WERI-Rb-1 (cell line): ENCODE data around the gene PLCH1.
"Not testable (repeated sequence)": the region's sequence is repeated elsewhere in the genome, so short reads cannot be mapped to it uniquely, and the experiment has no call there.

ENCODE experiments used
- DNase-seq: peaks from one replicate; pipeline ENCODE4 v3.0.0-alpha.2; 2020
- H3K27ac ChIP-seq: fragments of 250-450 bp; sonication (Bioruptor Pico); 2 replicates; pipeline ENCODE4 v1.5.1; 2020; ENCODE audit warnings: mild to moderate bottlenecking, moderate library complexity
- H3K27me3 ChIP-seq: fragments of 250-450 bp; sonication (Bioruptor Pico); 2 replicates; pipeline ENCODE4 v1.5.1; 2021; ENCODE audit warnings: mild to moderate bottlenecking, low read depth, moderate library complexity; ENCODE audit not compliant: insufficient read depth, severe bottlenecking
- H3K36me3 ChIP-seq: fragments of 250-450 bp; sonication (Bioruptor Pico); 2 replicates; pipeline ENCODE4 v1.5.1; 2020; ENCODE audit warnings: mild to moderate bottlenecking, moderate library complexity
- H3K4me3 ChIP-seq: 2 replicates; pipeline ENCODE4 v1.5.1; 2011; ENCODE audit warnings: low read depth, mild to moderate bottlenecking, control low read depth, low read length
- H3K9me3 ChIP-seq: fragments of 250-450 bp; sonication (Bioruptor Pico); 2 replicates; pipeline ENCODE4 v1.5.1; 2021; ENCODE audit warnings: mild to moderate bottlenecking, moderate library complexity; ENCODE audit not compliant: severe bottlenecking
- TF ChIP-seq, protein P1 (sequence below): IDR thresholded peaks from 2 replicates; pipeline ENCODE4 v1.5.1; 2011; ENCODE audit warnings: low read depth, mild to moderate bottlenecking, control low read depth, inconsistent platforms, low read length

PLCH1 gene

DNA sequence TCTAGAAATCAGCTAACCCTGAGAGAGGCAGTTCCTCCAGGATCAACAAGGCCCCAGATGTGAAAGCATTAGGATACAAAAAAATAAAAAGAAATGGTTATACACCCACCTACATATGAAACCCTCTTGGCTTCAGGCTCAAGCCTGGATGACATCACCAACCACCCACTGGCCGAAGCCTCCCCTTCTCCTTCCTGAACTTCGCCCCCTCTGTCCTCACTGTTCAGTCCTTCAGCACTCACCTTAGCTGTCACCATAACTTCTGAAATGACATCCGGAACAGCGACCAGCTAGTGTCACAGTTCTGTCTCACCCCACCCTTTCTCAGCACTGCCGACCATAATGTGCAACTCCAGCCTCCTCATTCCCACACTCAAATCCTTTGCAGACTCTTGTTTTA lies 98.7 kb downstream of the PLCH1 start:
- TF ChIP-seq, protein P1, sequence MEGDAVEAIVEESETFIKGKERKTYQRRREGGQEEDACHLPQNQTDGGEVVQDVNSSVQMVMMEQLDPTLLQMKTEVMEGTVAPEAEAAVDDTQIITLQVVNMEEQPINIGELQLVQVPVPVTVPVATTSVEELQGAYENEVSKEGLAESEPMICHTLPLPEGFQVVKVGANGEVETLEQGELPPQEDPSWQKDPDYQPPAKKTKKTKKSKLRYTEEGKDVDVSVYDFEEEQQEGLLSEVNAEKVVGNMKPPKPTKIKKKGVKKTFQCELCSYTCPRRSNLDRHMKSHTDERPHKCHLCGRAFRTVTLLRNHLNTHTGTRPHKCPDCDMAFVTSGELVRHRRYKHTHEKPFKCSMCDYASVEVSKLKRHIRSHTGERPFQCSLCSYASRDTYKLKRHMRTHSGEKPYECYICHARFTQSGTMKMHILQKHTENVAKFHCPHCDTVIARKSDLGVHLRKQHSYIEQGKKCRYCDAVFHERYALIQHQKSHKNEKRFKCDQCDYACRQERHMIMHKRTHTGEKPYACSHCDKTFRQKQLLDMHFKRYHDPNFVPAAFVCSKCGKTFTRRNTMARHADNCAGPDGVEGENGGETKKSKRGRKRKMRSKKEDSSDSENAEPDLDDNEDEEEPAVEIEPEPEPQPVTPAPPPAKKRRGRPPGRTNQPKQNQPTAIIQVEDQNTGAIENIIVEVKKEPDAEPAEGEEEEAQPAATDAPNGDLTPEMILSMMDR: no peak
- Histone ChIP-seq H3K9me3 (no peaks in the 10 kb centered on the region), H3K36me3 (no peaks in the 10 kb centered on the region), H3K27me3 (no peaks in the 10 kb centered on the region), H3K27ac (no peak overlapping the region), H3K4me3 (no peak overlapping the region)
- DNase-seq: no peak

DNA sequence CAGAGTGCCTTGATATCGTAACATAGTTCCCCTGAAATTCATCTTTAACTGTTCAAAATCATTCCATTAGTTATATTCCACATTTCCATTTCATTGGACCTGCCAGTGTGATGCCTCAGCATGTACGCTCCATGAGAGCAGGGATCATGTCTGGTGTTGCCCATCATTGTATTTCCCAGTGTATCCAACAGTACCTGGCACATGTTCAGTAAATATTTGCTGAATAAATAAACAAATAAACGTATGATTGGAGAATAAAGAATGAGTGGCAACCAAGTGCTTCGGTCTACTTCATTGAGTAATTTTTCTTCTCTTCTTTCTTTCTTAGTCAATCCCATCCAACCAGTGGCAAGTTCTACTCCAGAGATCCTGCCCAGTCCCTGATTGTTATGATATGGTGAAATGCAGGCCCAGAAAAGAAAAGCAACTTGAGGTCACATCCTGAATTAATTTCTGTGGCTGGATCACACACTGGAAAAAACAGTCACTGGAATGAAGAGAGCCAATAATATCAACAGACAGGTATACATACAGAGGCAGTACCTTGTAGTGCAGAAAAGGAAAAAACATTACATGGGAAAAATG lies 101.2 kb downstream of the PLCH1 start:
- Histone ChIP-seq H3K36me3 (no peaks in the 10 kb centered on the region), H3K4me3 (no peak overlapping the region), H3K27ac (no peak overlapping the region), H3K27me3 (no peaks in the 10 kb centered on the region), H3K9me3 (no peaks in the 10 kb centered on the region)
- no peak for DNase-seq
- TF ChIP-seq, protein P1: no peak

DNA sequence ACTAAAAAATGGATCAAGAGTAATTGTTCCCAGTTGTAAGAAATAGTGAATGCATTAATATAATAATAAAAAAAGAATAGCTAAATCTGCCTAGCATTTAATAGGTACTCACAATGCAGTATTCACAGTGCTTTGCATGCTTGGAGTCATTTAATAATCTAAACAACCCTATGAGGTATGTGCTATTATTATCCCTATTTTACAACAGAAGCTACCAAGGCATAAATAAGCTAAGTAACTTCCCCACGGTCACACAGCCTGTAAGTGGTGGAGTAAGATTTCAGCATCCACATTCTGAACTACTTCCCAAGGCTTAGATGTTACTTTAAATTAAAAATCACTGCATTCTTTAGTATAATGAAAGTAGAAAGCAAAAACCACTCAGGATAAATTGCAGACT lies 102.9 kb downstream of the PLCH1 start:
- DNase-seq: no peak
- no peak overlapping the region for H3K4me3 ChIP-seq
- no peak overlapping the region for H3K27ac ChIP-seq
- H3K9me3 ChIP-seq: no peaks in the 10 kb centered on the region
- no peaks in the 10 kb centered on the region for H3K27me3 ChIP-seq
- no peaks in the 10 kb centered on the region for H3K36me3 ChIP-seq
- TF ChIP-seq, protein P1: no peak

DNA sequence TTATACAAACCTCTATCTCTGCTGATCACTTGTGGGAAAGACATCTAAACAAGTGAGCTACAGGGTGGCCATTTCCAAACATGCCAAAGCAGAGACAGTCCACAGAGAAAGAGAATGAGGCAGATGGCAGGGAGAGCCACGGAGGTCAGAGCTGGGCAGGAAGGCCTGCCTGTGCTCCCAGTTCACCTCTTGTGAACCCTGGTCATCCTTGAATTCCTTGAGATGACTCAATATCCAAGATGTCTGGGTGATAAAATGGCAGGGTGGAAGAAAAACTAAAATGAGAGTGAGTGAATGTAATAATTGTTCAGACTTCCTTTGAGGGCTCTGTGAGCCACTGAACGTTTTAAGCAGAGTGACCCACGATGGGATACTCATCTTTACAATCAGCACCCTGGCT lies 104.8 kb downstream of the PLCH1 start:
- no peak overlapping the region for H3K4me3 ChIP-seq
- no peak for DNase-seq

DNA sequence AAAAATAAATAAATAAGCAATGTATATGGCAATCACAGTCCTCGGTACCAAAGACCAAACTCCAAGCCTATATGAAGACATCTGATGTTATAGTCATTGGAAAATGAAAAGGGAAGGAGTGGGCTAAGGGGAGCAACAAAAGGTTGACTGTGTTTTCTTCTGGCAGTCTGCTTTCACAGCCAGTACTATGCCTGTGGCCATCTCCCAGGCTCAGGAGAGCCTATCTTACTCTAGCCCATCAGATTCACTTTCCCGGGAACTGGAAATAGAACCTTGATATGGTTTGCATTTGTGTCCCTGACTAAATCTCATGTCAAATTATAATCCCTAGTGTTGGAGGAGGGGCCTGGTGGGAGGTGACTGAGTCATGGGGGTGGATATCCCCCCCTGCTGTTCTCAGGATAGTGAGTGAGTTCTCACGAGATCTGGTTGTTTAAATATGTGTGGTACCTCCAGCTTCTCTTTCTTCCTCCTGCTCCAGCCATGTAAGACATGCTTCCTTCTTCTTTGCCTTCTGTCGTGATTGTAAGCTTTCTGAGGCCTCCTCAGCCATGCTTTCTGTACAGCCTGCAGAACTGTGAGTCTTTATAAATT lies 105.3 kb downstream of the PLCH1 start:
- no peaks in the 10 kb centered on the region for H3K27me3 ChIP-seq
- H3K9me3 ChIP-seq: no peaks in the 10 kb centered on the region
- H3K4me3 ChIP-seq: no peak overlapping the region
- DNase-seq: no peak
- H3K36me3 ChIP-seq: no peaks in the 10 kb centered on the region
- H3K27ac ChIP-seq: no peak overlapping the region
- TF ChIP-seq, protein P1: no peak

More for the DNA sequence above, 104.8 kb downstream of the PLCH1 start:
- Histone ChIP-seq H3K36me3 (no peaks in the 10 kb centered on the region), H3K27ac (no peak overlapping the region), H3K27me3 (no peaks in the 10 kb centered on the region), H3K9me3 (no peaks in the 10 kb centered on the region)
- TF ChIP-seq, protein P1: no peak

DNA sequence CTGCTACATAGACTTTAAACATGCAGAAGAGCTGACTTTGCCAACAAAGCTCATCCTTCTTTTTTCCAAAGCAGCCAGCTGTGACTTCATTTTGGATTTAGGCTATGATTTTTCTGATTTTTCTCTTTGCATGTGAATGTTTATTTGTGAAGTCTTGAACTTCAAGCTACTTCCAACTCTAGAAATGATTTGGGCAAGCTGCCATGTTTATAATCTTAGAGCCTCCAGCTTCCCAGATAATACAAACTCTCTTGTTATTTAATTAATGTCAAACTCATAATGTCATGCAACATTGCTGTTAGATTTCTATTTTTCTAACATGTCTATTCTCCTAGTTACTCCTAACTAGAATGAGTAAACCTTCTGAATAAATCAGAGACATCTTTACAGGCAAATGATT lies 106.4 kb downstream of the PLCH1 start:
- H3K4me3 ChIP-seq, DNase-seq, H3K9me3 ChIP-seq, H3K27me3 ChIP-seq, H3K36me3 ChIP-seq, H3K27ac ChIP-seq: not testable (repeated sequence)
